Activated CD4-positive, alpha-beta T cell treated with anti-CD3 and anti-CD28 coated beads, Interleukin-2, amount 50 U/mL, for 16 hours (primary cell): Measurements from ENCODE around the gene HMHB1.
A peak's percentile ranks its signal among the peaks of the same experiment; 100 is the strongest.

Experiments
- DNase-seq: peaks from one replicate; pipeline ENCODE4 v3.0.0-alpha.2; 2020

HMHB1 gene

DNA sequence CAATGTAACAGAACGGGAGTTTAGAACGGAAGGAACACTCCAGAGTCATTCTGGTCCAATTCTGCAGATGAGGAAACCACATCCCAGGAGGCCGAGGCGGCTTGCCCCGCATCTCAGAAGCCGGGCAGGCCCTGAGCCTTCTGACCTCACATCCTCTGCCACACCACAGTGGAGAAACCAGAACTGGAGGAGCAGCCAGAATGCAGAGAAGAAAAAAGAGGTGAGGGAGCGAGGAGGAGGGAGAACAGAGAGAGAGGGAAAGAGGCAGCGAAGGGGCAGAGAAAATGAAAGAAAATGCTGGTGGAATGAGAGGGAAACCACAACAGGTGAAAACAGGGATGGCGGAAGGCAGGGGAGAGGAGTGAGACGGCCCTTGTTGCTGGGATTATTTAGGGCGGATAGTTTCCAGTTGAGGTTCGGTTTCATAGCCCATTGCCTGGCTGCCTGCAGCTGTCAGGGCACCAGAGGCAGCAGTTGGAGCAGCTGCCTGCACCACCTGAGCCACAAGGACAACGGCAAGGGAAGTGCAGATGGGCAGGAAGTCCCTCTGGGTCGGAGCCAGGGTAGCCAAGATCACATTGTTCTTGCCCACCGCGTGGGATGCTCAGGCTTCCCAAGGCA, at the start of gene HMHB1:
Gene HMHB1 (plus strand): TSS at position 77 of the 621 bp plus-strand sequence.
- peak; percentile 50 for DNase-seq

DNA sequence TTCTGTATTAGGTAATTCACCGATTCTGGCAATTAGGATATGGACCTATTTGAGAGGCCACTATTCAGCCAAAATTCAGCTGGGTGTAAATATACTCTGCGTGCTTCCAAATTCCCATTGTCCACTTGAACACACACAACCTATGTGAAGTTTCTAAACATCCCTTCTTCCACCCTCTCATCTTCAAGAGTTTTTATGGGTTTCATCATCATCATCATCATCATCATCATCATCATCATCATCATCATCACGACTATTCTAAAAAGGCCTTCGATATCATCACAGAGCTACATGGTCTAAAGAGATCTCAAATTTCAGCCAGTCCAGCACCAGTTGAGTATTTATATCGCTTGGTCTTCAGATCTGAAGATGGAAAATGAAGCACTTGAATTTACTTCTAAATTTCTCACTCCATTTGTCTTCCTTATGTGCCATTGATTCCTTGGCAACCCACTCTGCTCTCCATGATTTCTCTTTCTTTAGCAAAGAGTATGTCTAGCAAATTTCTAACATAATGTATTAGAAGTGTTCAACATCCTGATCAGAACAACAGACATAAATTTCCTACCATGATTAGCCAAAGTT, 49.2 kb upstream of the HMHB1 start:
- no peak for DNase-seq

DNA sequence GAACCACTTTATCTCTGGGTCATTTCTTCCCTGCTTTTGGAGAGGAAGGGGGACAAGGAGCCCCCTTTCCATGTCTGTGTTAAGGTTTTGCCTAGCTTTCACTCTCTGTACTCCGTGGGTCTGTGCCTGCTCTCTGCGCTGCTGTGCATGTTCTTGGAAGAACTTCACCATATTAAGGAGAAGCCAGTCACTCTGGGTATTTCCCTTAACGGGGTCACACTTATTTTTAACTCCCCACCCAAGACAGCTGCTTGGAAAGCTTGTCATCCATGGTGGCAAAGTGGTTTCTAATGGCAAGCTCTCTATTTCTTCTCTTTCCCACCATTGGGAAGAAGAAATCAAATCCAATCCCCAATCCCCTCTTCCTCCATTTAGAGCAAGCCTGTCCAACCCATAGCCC, 44.8 kb upstream of the HMHB1 start:
- DNase-seq = no peak

DNA sequence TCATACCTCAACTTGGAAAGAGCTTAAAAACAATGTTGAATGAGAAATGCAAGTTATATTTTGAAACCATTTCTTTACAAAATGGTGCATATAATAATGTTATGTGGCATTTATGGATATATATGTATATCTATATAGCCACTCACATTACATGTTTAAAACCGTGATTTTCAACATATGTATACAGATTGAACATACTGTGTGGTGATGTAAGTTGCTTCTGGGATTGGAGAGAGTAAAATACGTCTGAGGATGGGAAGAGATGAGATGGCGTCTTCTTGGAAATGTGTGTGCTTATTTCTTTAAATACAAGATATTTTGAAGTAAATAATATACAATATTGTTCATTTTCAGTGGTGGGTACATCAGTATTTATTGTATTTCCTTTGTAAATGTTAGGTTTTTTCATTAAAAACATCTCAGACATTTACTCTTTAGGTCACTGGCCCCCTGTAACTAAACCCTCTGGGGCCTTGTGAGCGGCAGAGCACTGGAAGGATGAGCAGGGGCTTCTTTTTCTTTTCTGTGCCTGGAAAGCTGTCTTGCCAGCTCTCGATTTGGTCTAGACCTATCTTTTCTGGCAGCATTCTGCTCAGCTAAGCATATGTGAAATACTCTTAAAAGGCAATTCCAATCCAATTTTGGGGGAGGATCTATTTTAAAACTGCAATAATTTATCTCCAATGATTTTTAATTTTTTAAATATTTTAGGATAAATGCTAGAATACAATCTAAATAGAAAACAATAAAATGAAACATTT, 42.8 kb upstream of the HMHB1 start:
- DNase-seq = no peak

DNA sequence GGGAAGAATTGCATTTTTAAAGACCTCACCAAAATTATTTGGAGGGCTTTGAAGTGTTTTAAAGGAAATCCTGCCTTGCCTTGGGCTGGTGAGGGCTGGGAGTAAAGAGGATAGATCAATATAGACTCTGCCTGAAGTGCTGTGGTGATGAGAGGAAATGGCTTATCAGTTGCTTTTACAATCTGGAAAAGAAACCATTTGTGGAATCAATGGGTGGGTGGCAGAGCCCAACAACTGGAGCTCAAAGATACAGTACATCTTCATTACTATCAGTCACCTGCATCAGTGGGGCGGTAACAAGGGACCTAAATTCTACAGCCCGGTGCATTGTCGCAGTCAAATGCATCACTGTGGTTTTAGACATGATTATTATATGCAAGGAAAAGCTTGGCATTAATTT, 41.5 kb upstream of the HMHB1 start:
- DNase-seq = no peak

DNA sequence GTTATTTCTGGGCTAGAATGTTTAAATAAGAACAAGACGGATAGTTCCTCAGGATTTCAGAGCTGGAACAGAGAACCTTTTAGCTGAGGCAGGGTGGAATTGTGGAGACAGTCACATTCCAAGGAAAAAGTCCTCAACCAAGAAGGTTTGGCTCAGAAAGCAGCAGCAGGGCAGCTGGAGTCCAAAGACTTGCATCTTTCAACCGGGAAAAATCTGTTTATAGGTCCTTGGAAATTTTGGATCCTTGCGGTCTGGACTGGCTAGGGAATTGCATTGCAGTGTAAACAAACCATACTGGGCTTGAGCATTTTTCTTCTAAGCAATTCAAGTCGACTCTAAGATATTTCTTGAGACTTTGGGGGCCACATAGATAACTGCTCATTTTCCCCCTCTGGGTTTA, 40.8 kb upstream of the HMHB1 start:
- no peak for DNase-seq

DNA sequence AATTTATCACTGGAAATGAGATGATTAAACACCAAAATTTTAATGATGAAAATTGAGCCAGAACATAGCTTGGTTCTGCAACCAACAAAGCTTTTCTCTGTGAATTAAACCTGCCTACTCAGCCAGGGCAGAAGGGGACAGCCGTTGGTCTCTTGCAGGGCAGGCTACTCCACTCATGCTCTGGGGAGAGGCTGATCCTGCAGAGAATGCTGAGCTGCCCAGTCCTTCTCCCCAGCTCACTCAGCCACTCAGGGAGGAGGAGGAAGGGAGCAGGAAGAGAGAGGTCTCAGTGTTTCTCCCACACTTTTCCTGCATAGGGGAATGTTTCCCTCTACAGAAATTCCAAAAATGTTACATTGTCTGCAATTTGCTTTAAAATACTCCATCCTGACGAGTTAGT, 40.4 kb upstream of the HMHB1 start:
- no peak for DNase-seq

DNA sequence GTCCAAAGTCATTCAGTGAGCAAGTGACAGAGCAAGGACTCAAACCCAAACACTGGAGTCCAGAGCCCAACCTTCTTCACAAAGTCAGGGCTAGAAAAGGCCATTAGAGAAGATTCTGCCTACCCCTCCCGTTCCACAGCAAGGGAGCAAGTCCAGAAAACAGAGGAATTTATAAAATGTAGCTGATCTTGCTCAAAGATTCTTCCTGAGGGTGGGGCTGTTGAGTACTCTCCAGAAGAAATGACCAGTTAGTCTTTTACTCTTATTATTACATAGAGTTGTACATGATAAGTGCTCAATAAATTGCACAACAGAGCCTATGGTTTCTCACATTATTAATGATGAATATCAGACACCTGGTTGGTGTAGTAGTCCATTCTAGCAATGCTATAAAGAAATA, 39.3 kb upstream of the HMHB1 start:
- DNase-seq = no peak

DNA sequence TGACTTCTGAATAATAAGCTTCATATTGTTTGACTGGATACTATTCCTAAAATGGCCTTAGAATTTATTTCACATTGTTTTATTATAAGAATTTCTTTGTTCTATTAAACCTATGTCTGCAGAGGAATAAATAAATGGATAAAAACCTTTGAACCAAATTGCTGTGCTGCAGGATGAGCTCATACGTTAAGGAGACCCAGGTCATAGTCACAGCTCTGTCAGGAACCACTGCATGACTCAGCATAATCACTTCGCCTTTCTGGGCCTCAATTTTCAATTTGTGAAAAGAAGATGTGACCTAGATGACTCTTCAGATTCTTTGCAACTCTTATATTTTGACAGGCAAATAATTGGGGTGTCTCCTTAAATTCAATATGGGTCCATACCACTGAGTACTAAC, 36.7 kb upstream of the HMHB1 start:
- DNase-seq = peak; percentile 66

DNA sequence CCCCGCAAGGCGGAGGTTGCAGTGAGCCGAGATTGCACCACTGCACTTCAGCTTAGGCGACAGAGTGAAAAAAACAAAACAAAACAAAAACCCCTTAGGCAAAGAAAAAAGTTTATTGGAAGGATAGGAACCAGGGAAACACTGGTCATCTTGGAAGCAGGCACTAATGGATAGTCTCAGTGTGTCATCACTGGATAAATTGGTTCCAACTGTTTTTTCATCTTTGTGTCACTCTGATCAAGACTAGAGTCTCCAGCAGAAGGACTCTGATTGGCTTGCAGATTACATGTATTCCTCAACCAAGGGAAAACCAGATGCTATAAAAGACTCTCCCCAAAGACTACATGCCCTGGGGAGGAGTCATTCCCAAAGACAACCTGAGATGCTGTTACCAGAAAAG, 35.0 kb upstream of the HMHB1 start:
- no peak for DNase-seq

DNA sequence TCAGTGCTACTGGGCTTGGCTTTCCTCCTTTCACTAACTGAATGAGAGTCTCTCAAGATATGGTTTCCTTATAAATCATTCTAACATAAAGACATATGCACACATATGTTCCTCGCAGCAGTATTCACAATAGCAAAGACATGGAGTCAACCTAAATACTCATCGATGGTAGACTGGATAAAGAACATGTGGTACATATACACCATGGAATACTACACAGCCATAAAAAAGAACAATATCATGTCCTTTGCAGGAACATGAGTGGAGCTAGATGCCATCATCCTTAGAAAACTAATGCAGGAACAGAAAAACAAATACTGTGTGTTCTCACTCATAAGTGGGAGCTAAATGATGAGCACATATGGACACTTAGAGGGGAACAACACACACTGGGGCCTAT, 32.5 kb upstream of the HMHB1 start:
- no peak for DNase-seq

DNA sequence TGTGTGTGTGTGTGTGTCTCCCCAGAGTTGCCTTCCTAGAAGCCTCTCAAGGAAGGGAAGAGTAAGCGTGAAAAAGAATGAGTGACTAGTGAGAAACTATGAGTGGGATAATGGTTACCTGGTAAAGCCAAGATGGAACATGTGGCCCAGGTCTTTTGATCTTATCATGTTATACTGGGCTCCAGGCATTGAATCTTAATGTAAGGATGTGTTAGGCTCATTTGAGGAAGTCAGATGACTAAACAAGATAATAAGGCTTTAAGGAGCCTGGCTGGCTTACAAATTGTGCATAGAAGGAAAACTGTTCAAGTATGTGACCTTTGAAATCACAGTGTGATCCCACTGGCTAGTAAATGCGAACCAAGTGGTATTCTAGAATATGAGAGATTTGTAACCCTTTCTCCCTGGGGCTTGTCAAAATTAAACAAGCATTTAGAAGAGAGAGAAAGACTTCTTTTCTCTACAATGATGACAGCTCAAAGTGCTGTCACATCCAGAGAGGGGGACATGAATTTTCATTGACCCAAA, 29.9 kb upstream of the HMHB1 start:
- DNase-seq = no peak

DNA sequence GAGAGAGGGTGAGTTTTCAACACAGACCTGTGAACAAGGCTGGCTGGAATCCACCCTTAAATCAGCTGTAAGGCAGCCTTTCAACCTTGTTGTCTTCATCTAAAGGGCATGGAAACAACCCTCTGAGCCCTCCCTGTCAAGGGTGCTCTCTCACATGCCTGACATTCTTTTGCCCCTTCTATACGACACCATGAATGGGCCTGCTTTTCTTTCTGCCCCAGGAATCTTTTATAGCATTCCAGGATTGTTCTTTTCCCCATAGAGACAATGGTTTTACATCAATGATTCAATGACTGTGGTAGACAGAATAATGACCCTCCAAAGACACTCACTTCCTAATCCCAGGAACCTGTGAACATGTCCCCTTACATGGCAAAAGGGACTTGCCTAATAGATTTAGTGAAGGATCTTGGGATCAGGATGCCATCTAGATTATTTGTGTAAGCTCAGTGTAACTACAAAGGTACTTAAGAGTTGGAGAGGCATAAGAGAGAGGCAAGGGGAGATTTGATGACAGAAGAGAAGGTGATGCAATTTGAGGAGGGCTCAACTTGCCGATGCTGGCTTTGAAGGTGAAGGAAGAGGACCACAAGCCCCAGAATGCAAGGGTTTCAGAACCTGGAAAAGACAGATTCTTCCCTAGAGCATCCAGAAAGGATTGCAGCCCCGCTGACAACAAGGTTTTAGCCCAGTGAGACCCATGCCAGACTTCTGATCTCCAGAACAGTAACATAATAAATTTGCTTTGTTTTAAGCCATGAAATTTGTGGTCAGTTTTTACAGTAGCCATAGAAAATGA, 29.2 kb upstream of the HMHB1 start:
- no peak for DNase-seq

DNA sequence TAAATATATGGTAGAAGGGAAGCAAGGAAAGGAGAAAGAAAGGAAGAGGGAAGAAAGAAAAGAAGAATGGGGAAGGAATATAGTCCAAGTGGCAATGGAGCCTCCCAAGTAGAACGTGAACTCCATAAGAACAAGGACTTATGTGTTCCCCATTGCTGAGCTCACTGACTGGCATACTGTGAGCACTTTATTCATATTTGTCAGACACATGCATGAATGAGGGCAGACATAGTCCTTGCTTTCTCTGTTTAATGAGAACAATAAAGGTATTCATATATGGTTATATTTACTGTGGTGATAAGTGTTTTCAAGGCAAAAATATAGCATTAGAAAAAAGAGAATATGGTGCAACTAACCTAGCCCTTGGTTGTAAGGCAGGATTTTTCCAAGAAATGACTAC, 23.6 kb upstream of the HMHB1 start:
- DNase-seq = no peak

DNA sequence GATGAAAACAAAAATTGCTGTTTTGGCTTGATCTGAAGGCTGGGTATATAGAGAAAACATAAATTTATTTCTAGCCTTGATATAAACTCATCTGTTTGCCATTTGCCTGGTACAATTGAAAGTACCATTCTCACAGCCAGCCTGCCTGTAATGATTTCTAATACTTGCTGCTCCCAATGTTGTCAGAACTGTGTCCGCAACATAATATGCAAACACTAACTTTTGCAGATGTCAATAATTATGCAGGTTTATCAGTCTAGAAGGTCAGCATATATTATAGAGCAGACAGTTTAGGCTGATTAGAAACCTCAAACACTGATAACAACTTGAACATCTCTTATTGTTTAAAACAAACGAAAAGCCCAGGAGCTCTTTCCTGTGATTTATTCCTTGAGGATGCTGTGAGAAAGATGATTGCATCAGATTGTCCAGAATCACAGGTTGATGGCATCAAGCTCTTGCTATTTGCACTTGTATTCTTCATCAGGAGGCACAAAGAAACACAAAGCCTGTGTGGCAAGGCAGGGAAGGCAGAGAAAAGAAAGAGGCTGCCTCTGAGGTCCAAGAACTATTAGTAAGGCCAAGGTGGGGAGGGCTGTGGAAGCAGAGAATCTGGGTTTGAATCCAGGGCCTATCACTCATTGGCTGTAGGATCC, 21.4 kb upstream of the HMHB1 start:
- no peak for DNase-seq

DNA sequence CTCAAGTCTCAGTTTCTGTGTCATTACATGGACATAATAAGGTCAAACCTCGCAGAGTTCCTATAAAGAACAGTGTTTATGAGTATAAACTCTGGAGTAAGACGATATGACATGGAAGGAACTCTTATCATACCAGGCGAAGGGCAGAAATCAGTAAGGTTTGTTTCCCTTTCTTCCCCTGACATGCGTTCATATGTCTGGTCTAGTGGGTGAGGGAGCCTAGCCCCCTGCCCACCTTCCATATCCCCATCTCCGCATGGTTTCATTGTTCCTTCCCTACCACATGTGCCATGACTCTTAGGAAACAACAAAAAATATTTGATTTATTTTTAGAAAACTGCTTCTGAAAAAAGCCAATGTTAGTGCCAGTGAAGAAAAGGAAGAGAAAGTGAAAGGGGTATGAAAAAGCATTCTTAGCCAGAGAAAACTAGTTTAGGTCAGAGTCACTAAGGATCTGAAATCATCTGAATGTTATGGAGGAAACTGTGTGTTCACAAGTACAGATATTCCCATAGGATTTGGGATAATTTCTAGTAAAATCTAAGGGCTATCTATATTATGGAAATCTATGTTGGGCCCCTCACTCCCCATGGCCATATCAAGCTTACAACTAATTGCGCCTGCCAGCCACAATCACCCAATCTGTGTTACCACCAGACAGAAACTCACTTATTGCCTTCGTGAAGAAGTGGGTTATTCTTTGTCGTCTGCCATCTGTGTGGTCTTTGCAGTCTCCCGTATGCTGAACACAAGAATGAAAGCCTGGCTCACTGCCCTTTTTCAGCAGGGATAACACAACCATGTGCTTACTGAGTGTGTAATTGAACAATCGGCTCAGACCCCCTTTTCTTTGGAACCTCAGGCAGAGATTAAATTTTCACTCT, 19.9 kb upstream of the HMHB1 start:
- DNase-seq = no peak

DNA sequence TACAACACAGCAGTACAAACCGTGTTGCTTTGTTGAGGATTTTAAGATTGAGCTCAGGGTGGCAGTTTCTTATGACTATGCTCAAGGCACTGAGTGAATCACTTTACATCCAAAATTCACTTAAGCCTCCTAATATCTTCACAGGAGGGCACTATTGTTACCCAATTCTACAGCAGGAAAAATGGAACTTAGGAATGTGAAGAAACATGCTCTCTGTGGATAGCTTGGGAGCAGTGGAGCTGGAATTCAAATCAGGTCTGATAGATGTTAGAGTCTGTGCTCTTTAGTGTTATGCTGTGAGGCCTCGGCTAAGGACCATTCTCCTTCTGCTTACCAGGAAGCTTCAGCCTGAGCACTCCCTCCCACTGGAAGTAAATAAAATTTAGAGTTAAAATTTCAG, 18.7 kb upstream of the HMHB1 start:
- DNase-seq = no peak

DNA sequence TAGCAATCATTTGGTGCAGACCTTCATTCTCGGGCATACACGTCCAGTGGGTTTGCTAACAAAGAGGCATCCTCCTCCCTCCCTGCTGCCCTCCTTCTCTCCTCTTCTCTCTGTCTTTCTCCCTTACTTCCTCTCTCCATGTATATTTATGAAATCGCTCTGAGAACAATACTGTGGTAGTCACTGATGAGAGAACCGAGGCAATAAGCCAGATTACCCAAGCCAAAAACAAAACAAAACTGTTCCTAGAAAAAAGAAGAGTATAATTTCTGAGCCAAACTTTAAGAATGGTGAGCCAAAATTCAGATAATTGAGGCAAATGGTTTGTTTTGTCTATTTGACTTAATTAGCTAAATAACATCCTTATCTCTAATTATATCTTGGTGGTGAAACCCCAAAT, 15.8 kb upstream of the HMHB1 start:
- DNase-seq = no peak

DNA sequence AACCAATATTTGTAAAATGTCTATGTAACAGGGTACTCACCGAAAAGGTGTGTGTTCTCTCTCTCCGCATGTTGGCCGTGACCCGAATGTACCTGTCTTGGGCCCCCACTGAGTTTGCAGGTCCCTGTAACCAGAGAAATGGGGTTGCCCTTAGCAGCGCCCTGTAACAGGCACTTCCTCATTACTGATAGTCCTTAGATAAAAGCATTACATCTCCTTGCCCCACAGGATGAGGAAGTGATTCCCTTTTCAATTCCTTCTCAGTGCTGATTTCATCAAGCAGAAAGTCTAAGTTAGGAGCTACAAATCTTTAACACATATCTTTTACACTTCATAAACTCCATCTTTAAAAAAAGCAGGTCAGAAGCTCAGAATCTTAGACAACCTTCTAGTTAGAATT, 15.2 kb upstream of the HMHB1 start:
- no peak for DNase-seq

DNA sequence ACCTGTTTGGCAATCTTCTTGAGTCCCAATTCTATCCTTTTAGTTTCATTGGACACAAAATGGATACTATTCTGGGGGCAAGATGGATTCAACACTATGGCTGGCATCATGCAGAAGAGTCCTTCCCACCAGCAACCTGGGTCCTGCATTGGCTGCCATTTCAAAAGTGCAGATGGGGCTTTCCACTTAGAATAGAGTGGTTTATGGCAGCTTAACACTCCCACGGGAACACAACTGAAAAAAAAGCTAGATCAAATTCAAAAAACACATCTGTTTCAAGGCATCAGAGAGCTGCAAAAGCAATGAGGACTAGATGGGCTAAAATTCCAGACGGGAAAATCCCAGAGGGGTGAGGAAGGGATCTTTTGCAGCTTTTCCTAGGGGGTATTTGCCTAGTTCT, 11.2 kb upstream of the HMHB1 start:
- no peak for DNase-seq

DNA sequence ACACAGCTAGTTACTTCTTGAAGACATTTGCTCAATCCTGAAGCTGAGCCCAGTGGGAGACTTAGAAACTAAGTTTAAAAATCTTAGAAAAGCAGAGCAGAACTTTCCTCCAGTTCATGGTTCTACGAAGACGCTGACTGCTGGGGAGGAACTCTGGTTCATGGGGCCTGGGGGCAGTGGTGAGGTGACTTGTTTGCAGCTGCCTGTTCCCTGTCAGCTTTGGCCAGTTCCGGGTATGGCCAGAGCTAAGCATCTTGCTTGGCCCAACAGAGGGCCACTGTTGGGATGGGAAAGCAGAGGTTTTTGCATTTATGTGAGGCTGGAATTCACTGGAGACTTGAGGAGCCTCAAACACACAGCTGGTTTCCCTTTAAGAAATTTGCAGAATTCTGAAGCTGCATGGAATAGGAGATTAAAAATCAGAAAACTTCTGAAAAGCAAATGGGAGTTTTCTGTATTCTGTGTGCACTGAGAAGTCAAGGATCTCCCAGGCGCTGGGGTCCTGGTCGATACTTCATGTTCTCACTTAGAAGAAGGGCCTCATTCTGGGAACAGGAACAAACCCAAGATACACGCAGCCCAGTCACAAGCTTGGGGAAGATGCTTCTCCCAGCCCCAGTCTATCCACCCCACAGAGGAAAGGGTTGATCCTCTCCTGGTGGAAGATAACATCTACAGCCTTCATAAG, 10.6 kb upstream of the HMHB1 start:
- no peak for DNase-seq
